ENCODE data around the gene CLDN6. TPM values are rescaled to one million over a fixed set of nuclear protein-coding genes. Genes with fewer than 3 reads are reported as not detected.

CLDN6 gene
- total RNA-seq, 5 donors from 2014 or later (not counting 1 experiment from before 2014, with no cell fraction given): 0.30 to 1.1 (median 0.85) TPM; not detected in 2

GRCh38 chr16:3036726-3037315 lies 18.8 kb upstream of the CLDN6 start, which contains the start of gene BICDL2:
Gene BICDL2, minus strand, starts transcription at chr16:3036944. Its CDS starts 1,448 bp downstream, at chr16:3035496.
- H3K9me3 ChIP-seq: no peaks in the 10 kb centered on the region
- H3K36me3 ChIP-seq (ENCODE audit: control insufficient read depth in 2 of 2, extremely low read depth in 1 of 2, insufficient read depth in 1 of 2, low read length in 1 of 2): no peaks in the 10 kb centered on the region
- Mint-ChIP-seq H3K4me1 (peaks cover 6 to 17% (median 17%) of the 10 kb centered on the region in 3 donors), H3K4me3 (peak within 1 kb of the TSS in 1 of 3 donors; percentile 65), H3K27ac (peak within 1 kb of the TSS in 1 of 2 donors; percentile 43), H3K36me3 (no peaks in the 10 kb centered on the region), H3K27me3 (peaks cover 53 to 79% of the 10 kb centered on the region in 2 donors), H3K9me3 (no peaks in the 10 kb centered on the region)
- H3K27ac ChIP-seq (ENCODE audit: low read length): no peak within 1 kb of the TSS
- ChIA-PET CTCF (no interaction called here), POLR2A (no interaction called here)
- ATAC-seq (replicated peaks in 1 of 4) (peak in 2 of 4 experiments; percentile 15 to 26), DNase-seq (no peak)
- WGBS (ENCODE audit: insufficient coverage): 5% methylated on average over 38 of the region's 44 CpGs
- peaks cover 10 to 97% of the 10 kb centered on the region in 2 experiments for H3K27me3 ChIP-seq (replicated peaks in 1 of 2; ENCODE audit: control insufficient read depth in 2 of 2, extremely low read depth in 1 of 2, insufficient read depth in 2 of 2, low read length in 1 of 2)
- peaks cover 0 to 18% of the 10 kb centered on the region in 2 experiments for H3K4me1 ChIP-seq (ENCODE audit: control insufficient read depth in 1 of 2, extremely low read depth in 1 of 2, insufficient read depth in 2 of 2, low read length in 2 of 2)
- H3K4me3 ChIP-seq (ENCODE audit: control insufficient read depth in 1 of 2, extremely low read depth in 1 of 2, low read length in 1 of 2): peak within 1 kb of the TSS in 1 of 2 donors; percentile 10

GRCh38 chr16:3035972-3036725 lies 18.2 kb upstream of the CLDN6 start:
- ChIA-PET CTCF (interaction anchor here in 1 of 2 donors (0.6 to 1.0 kb wide), 2 partner anchors 8 kb away, joined by 4 to 5 read pairs; no protein-coding TSS in a partner anchor), POLR2A (interaction anchor here (0.6 kb wide), 2 partner anchors 10 to 111 kb away, joined by 5 to 8 read pairs; no protein-coding TSS in a partner anchor)
- ATAC-seq (replicated peaks in 1 of 4) (peak in 2 of 4 experiments; percentile 17 to 30), DNase-seq (no peak)
- Histone ChIP-seq H3K4me3 (ENCODE audit: control insufficient read depth in 1 of 2, extremely low read depth in 1 of 2, low read length in 1 of 2) (peak overlapping the region in 1 of 2 donors; percentile 10), H3K27ac (ENCODE audit: low read length) (no peak overlapping the region), H3K27me3 (replicated peaks in 1 of 2; ENCODE audit: control insufficient read depth in 2 of 2, extremely low read depth in 1 of 2, insufficient read depth in 2 of 2, low read length in 1 of 2) (peaks cover 10 to 95% of the 10 kb centered on the region in 2 experiments), H3K9me3 (no peaks in the 10 kb centered on the region), H3K4me1 (ENCODE audit: control insufficient read depth in 1 of 2, extremely low read depth in 1 of 2, insufficient read depth in 2 of 2, low read length in 2 of 2) (peaks cover 0 to 18% of the 10 kb centered on the region in 2 experiments), H3K36me3 (ENCODE audit: control insufficient read depth in 2 of 2, extremely low read depth in 1 of 2, insufficient read depth in 1 of 2, low read length in 1 of 2) (no peaks in the 10 kb centered on the region)
- peak overlapping the region in 1 of 2 donors; percentile 43 for H3K27ac Mint-ChIP-seq
- 6% methylated on average over 29 of the region's 40 CpGs for WGBS (ENCODE audit: insufficient coverage)
- H3K36me3 Mint-ChIP-seq: no peaks in the 10 kb centered on the region
- H3K4me3 Mint-ChIP-seq: peak overlapping the region in 1 of 3 donors; percentile 35
- H3K27me3 Mint-ChIP-seq: peaks cover 53 to 80% of the 10 kb centered on the region in 2 donors
- H3K4me1 Mint-ChIP-seq: peaks cover 8 to 19% (median 17%) of the 10 kb centered on the region in 3 donors
- no peaks in the 10 kb centered on the region for H3K9me3 Mint-ChIP-seq

GRCh38 chr16:3035289-3035971 lies 17.4 kb upstream of the CLDN6 start:
- Mint-ChIP-seq H3K27me3 (peaks cover 52 to 76% of the 10 kb centered on the region in 2 donors), H3K4me1 (peaks cover 8 to 19% (median 19%) of the 10 kb centered on the region in 3 donors), H3K27ac (peak overlapping the region in 1 of 2 donors; percentile 43), H3K36me3 (no peaks in the 10 kb centered on the region), H3K4me3 (peak overlapping the region in 1 of 3 donors; percentile 35), H3K9me3 (no peaks in the 10 kb centered on the region)
- H3K9me3 ChIP-seq: no peaks in the 10 kb centered on the region
- no peak for ATAC-seq (replicated peaks in 1 of 4)
- no peak overlapping the region for H3K27ac ChIP-seq (ENCODE audit: low read length)
- peaks cover 10 to 98% of the 10 kb centered on the region in 2 experiments for H3K27me3 ChIP-seq (replicated peaks in 1 of 2; ENCODE audit: control insufficient read depth in 2 of 2, extremely low read depth in 1 of 2, insufficient read depth in 2 of 2, low read length in 1 of 2)
- ChIA-PET CTCF (interaction anchor here in 1 of 2 donors (0.6 to 1.0 kb wide), 2 partner anchors 8 to 9 kb away, joined by 4 to 5 read pairs; no protein-coding TSS in a partner anchor), POLR2A (interaction anchor here (0.6 kb wide), 2 partner anchors 10 to 112 kb away, joined by 5 to 8 read pairs; no protein-coding TSS in a partner anchor)
- DNase-seq: no peak
- H3K4me3 ChIP-seq (ENCODE audit: control insufficient read depth in 1 of 2, extremely low read depth in 1 of 2, low read length in 1 of 2): no peak overlapping the region
- H3K4me1 ChIP-seq (ENCODE audit: control insufficient read depth in 1 of 2, extremely low read depth in 1 of 2, insufficient read depth in 2 of 2, low read length in 2 of 2): peaks cover 0 to 19% of the 10 kb centered on the region in 2 experiments
- 33% methylated on average over 18 of the region's 19 CpGs for WGBS (ENCODE audit: insufficient coverage)
- H3K36me3 ChIP-seq (ENCODE audit: control insufficient read depth in 2 of 2, extremely low read depth in 1 of 2, insufficient read depth in 1 of 2, low read length in 1 of 2): no peaks in the 10 kb centered on the region

GRCh38 chr16:3032624-3033023 lies 14.6 kb upstream of the CLDN6 start:
- H3K4me3 ChIP-seq (ENCODE audit: control insufficient read depth in 1 of 2, extremely low read depth in 1 of 2, low read length in 1 of 2): no peak overlapping the region
- H3K27me3 ChIP-seq (replicated peaks in 1 of 2; ENCODE audit: control insufficient read depth in 2 of 2, extremely low read depth in 1 of 2, insufficient read depth in 2 of 2, low read length in 1 of 2): peaks cover 7 to 89% of the 10 kb centered on the region in 2 experiments
- H3K36me3 ChIP-seq (ENCODE audit: control insufficient read depth in 2 of 2, extremely low read depth in 1 of 2, insufficient read depth in 1 of 2, low read length in 1 of 2): peaks cover 0 to under 1% of the 10 kb centered on the region in 2 donors
- peaks cover 25 to 44% (median 35%) of the 10 kb centered on the region in 3 donors for H3K4me1 Mint-ChIP-seq
- H3K4me3 Mint-ChIP-seq: no peak overlapping the region
- H3K27ac Mint-ChIP-seq: peak overlapping the region in 1 of 2 donors; percentile 55
- no peak overlapping the region for H3K27ac ChIP-seq (ENCODE audit: low read length)
- peaks cover 3 to 45% of the 10 kb centered on the region in 2 experiments for H3K4me1 ChIP-seq (ENCODE audit: control insufficient read depth in 1 of 2, extremely low read depth in 1 of 2, insufficient read depth in 2 of 2, low read length in 2 of 2)
- ChIA-PET POLR2A (interaction anchor here in 1 of 2 donors (0.6 kb wide), 1 partner anchor 45 kb away, joined by 3 read pairs; no protein-coding TSS in a partner anchor), CTCF (interaction anchor here (0.7 to 1.3 kb wide), 3 partner anchors 12 to 225 kb away, joined by 3 to 7 read pairs (median 5); partner anchors contain the start of gene TNFRSF12A (in 1 of the 2))
- peaks cover 51 to 60% of the 10 kb centered on the region in 2 donors for H3K27me3 Mint-ChIP-seq
- ATAC-seq (replicated peaks in 1 of 4) (no peak), DNase-seq (no peak)
- no peaks in the 10 kb centered on the region for H3K9me3 ChIP-seq
- no peaks in the 10 kb centered on the region for H3K9me3 Mint-ChIP-seq
- H3K36me3 Mint-ChIP-seq: no peaks in the 10 kb centered on the region
- WGBS (ENCODE audit: insufficient coverage): 36% methylated on average over 5 of the region's 7 CpGs

- ATAC-seq (replicated peaks in 1 of 4): no peak
- H3K4me1 Mint-ChIP-seq: peaks cover 19 to 40% (median 28%) of the 10 kb centered on the region in 3 donors
- DNase-seq: no peak
- POLR2A ChIA-PET: interaction anchor here in 1 of 2 donors (0.6 kb wide), 1 partner anchor 1841 kb away, joined by 3 read pairs; no protein-coding TSS in a partner anchor
- H3K9me3 ChIP-seq: no peaks in the 10 kb centered on the region
- H3K4me3 ChIP-seq (ENCODE audit: control insufficient read depth in 1 of 2, extremely low read depth in 1 of 2, low read length in 1 of 2): no peak overlapping the region
- H3K36me3 Mint-ChIP-seq: peaks cover 9% of the 10 kb centered on the region
- peaks cover 15 to 22% of the 10 kb centered on the region in 2 donors for H3K36me3 ChIP-seq (ENCODE audit: control insufficient read depth in 2 of 2, extremely low read depth in 1 of 2, insufficient read depth in 1 of 2, low read length in 1 of 2)
- H3K9me3 Mint-ChIP-seq: no peaks in the 10 kb centered on the region
- H3K27ac ChIP-seq (ENCODE audit: low read length): no peak overlapping the region
- H3K4me3 Mint-ChIP-seq: peak overlapping the region; percentile 44 to 74 (median 62)
- WGBS (ENCODE audit: insufficient coverage): 81% methylated on average over 29 of the region's 33 CpGs
- CTCF ChIA-PET: interaction anchor here (1.0 to 2.0 kb wide), 3 partner anchors 23 to 100 kb away, joined by 3 to 28 read pairs (median 3); no protein-coding TSS in a partner anchor
- H3K4me1 ChIP-seq (ENCODE audit: control insufficient read depth in 1 of 2, extremely low read depth in 1 of 2, insufficient read depth in 2 of 2, low read length in 2 of 2): peaks cover 3 to 32% of the 10 kb centered on the region in 2 experiments
- H3K27me3 Mint-ChIP-seq: peaks cover 40 to 48% of the 10 kb centered on the region in 2 donors
- H3K27me3 ChIP-seq (replicated peaks in 1 of 2; ENCODE audit: control insufficient read depth in 2 of 2, extremely low read depth in 1 of 2, insufficient read depth in 2 of 2, low read length in 1 of 2): peaks cover 7 to 69% of the 10 kb centered on the region in 2 experiments
- no peak overlapping the region for H3K27ac Mint-ChIP-seq
These were observed 12.5 kb upstream of the CLDN6 start for GRCh38 chr16:3030222-3031212.

All from T-cell (primary cell).